GM19463 (cell line): ENCODE results near the gene CPT1C.

ENCODE experiments used
- ATAC-seq: cut with Tn5 transposase; IDR thresholded peaks from one replicate; pipeline ENCODE4 v1.9.1; 2021; ENCODE audit warnings: mild to moderate bottlenecking, moderate library complexity; ENCODE audit not compliant: unreplicated experiment

Gene CPT1C

GRCh38 chr19:49749055-49749716, 58.3 kb downstream of the CPT1C start:
- no peak for ATAC-seq

GRCh38 chr19:49749771-49750170, 58.9 kb downstream of the CPT1C start:
- ATAC-seq: no peak

- no peak for ATAC-seq
Measured at GRCh38 chr19:49752701-49753100, 61.8 kb downstream of the CPT1C start.

GRCh38 chr19:49755956-49756355, 65.0 kb downstream of the CPT1C start:
- no peak for ATAC-seq

- no peak for ATAC-seq
Measured at GRCh38 chr19:49758292-49758691, 67.4 kb downstream of the CPT1C start.

- no peak for ATAC-seq
Measured at GRCh38 chr19:49761249-49761624, 70.3 kb downstream of the CPT1C start.

GRCh38 chr19:49761625-49762311, 70.9 kb downstream of the CPT1C start:
- ATAC-seq: no peak

- no peak for ATAC-seq
Measured at GRCh38 chr19:49763230-49763629, 72.3 kb downstream of the CPT1C start, which contains the start of gene TSKS. TSS of gene TSKS (minus strand) at chr19:49763306. CDS start at chr19:49763247, 59 bp downstream.
